ENCODE measurements around the gene GRID2.

Gene GRID2

GRCh38 chr4:93232883-93233282 is 929.1 kb downstream of the GRID2 start:
- H3K36me3 Mint-ChIP-seq (ENCODE audit: low read depth) = no peaks in the 10 kb centered on the region

GRCh38 chr4:93237521-93237920 is 933.8 kb downstream of the GRID2 start:
- no peaks in the 10 kb centered on the region for H3K4me1 Mint-ChIP-seq
- no peak for TF ChIP-seq CTCF (IDR thresholded peaks at IDR 0.05; ENCODE audit: unreplicated experiment in 3 of 3)
- H3K27ac Mint-ChIP-seq = no peak overlapping the region
- H3K9me3 Mint-ChIP-seq = no peaks in the 10 kb centered on the region
- H3K27me3 Mint-ChIP-seq (ENCODE audit: low read depth) = no peaks in the 10 kb centered on the region
- no peaks in the 10 kb centered on the region for H3K36me3 Mint-ChIP-seq (ENCODE audit: low read depth)
- H3K4me3 Mint-ChIP-seq = no peak overlapping the region

More at GRCh38 chr4:93232883-93233282, 929.1 kb downstream of the GRID2 start:
- Mint-ChIP-seq H3K27me3 (ENCODE audit: low read depth) (no peaks in the 10 kb centered on the region), H3K4me3 (no peak overlapping the region), H3K4me1 (no peaks in the 10 kb centered on the region), H3K9me3 (no peaks in the 10 kb centered on the region), H3K27ac (no peak overlapping the region)
- no peak for TF ChIP-seq CTCF (IDR thresholded peaks at IDR 0.05; ENCODE audit: unreplicated experiment in 3 of 3)

GRCh38 chr4:93243262-93243661 is 939.5 kb downstream of the GRID2 start:
- Mint-ChIP-seq H3K36me3 (ENCODE audit: low read depth) (no peaks in the 10 kb centered on the region), H3K27me3 (ENCODE audit: low read depth) (no peaks in the 10 kb centered on the region), H3K4me1 (no peaks in the 10 kb centered on the region), H3K4me3 (no peak overlapping the region), H3K9me3 (no peaks in the 10 kb centered on the region), H3K27ac (no peak overlapping the region)
- TF ChIP-seq CTCF (IDR thresholded peaks at IDR 0.05; ENCODE audit: unreplicated experiment in 3 of 3) = no peak

- no peak for TF ChIP-seq CTCF (IDR thresholded peaks at IDR 0.05; ENCODE audit: unreplicated experiment in 3 of 3)
- no peaks in the 10 kb centered on the region for H3K36me3 Mint-ChIP-seq (ENCODE audit: low read depth)
- H3K27me3 Mint-ChIP-seq (ENCODE audit: low read depth) = no peaks in the 10 kb centered on the region
- H3K4me1 Mint-ChIP-seq = no peaks in the 10 kb centered on the region
- no peak overlapping the region for H3K4me3 Mint-ChIP-seq
- H3K27ac Mint-ChIP-seq = no peak overlapping the region
- no peaks in the 10 kb centered on the region for H3K9me3 Mint-ChIP-seq
Measured at GRCh38 chr4:93261207-93261606, 957.4 kb downstream of the GRID2 start.

GRCh38 chr4:93263166-93263565 is 959.4 kb downstream of the GRID2 start:
- no peak overlapping the region for H3K4me3 Mint-ChIP-seq
- no peaks in the 10 kb centered on the region for H3K9me3 Mint-ChIP-seq
- no peaks in the 10 kb centered on the region for H3K4me1 Mint-ChIP-seq
- no peaks in the 10 kb centered on the region for H3K36me3 Mint-ChIP-seq (ENCODE audit: low read depth)
- H3K27ac Mint-ChIP-seq = no peak overlapping the region
- TF ChIP-seq CTCF (IDR thresholded peaks at IDR 0.05; ENCODE audit: unreplicated experiment in 3 of 3) = no peak
- H3K27me3 Mint-ChIP-seq (ENCODE audit: low read depth) = no peaks in the 10 kb centered on the region

GRCh38 chr4:93267747-93268146 is 964.0 kb downstream of the GRID2 start:
- no peak for TF ChIP-seq CTCF (IDR thresholded peaks at IDR 0.05; ENCODE audit: unreplicated experiment in 3 of 3)
- Mint-ChIP-seq H3K9me3 (no peaks in the 10 kb centered on the region), H3K27ac (no peak overlapping the region), H3K27me3 (ENCODE audit: low read depth) (peaks cover 6% of the 10 kb centered on the region), H3K4me1 (no peaks in the 10 kb centered on the region), H3K36me3 (ENCODE audit: low read depth) (no peaks in the 10 kb centered on the region), H3K4me3 (no peak overlapping the region)

Measured in nephron (organoid).